Nucleus accumbens (tissue), 56 donors: ENCODE measurements around the gene ECT2.
A peak's percentile ranks its signal among the peaks of the same experiment; 100 is the strongest.
"Not testable (repeated sequence)": the region's sequence is repeated elsewhere in the genome, so short reads cannot be mapped to it uniquely, and the experiment has no call there.

ENCODE experiments used
- DNase-seq, 56 donors: peaks; one replicate each; lab custom pipeline; 2025; lab: John Stamatoyannopoulos, UW

The ECT2 gene

GRCh38 chr3:172808969-172809546, 58.5 kb downstream of the ECT2 start:
- DNase-seq, result no peak

GRCh38 chr3:172811099-172811498, 60.6 kb downstream of the ECT2 start:
- no peak for DNase-seq

- DNase-seq, result no peak
Observed at GRCh38 chr3:172813462-172813861, 62.9 kb downstream of the ECT2 start.

- DNase-seq, result no peak
Observed at GRCh38 chr3:172814738-172815137, 64.2 kb downstream of the ECT2 start.

GRCh38 chr3:172815857-172816256, 65.3 kb downstream of the ECT2 start:
- no peak for DNase-seq

GRCh38 chr3:172816281-172816680, 65.8 kb downstream of the ECT2 start:
- no peak for DNase-seq

GRCh38 chr3:172816968-172817367, 66.4 kb downstream of the ECT2 start:
- no peak for DNase-seq

- DNase-seq, result no peak
Observed at GRCh38 chr3:172820492-172820891, 70.0 kb downstream of the ECT2 start.

- no peak for DNase-seq
Observed at GRCh38 chr3:172824229-172824628, 73.7 kb downstream of the ECT2 start.

- DNase-seq, result not testable (repeated sequence)
Observed at GRCh38 chr3:172827231-172827630, 76.7 kb downstream of the ECT2 start.

- DNase-seq, result no peak
Observed at GRCh38 chr3:172832983-172833382, 82.5 kb downstream of the ECT2 start.

GRCh38 chr3:172836390-172836997, 86.0 kb downstream of the ECT2 start:
- DNase-seq, result peak in 13 of 56 donors; percentile 0 to 68 (median 7)

GRCh38 chr3:172839679-172840078, 89.2 kb downstream of the ECT2 start:
- no peak for DNase-seq

- DNase-seq, result no peak
Observed at GRCh38 chr3:172840463-172840862, 89.9 kb downstream of the ECT2 start.

- no peak for DNase-seq
Observed at GRCh38 chr3:172840913-172841312, 90.4 kb downstream of the ECT2 start.

- no peak for DNase-seq
Observed at GRCh38 chr3:172844428-172844827, 93.9 kb downstream of the ECT2 start.

GRCh38 chr3:172846103-172846561, 95.6 kb downstream of the ECT2 start:
- peak in 1 of 56 donors; percentile 5 for DNase-seq

- peak in 2 of 56 donors; percentile 4 to 33 for DNase-seq
Observed at GRCh38 chr3:172846706-172847105, 96.2 kb downstream of the ECT2 start.

GRCh38 chr3:172847292-172847691, 96.8 kb downstream of the ECT2 start:
- no peak for DNase-seq

GRCh38 chr3:172848910-172849309, 98.4 kb downstream of the ECT2 start:
- DNase-seq, result no peak

GRCh38 chr3:172853005-172853404, 102.5 kb downstream of the ECT2 start:
- DNase-seq, result no peak

GRCh38 chr3:172853921-172854666, 103.6 kb downstream of the ECT2 start:
- no peak for DNase-seq
